Measurements from ENCODE around the gene KLHL15. TPM values are rescaled to one million over a fixed set of nuclear protein-coding genes. Genes with fewer than 3 reads are reported as not detected.
A peak's percentile ranks its signal among the peaks of the same experiment; 100 is the strongest.
"Not testable (repeated sequence)": the region's sequence is repeated elsewhere in the genome, so short reads cannot be mapped to it uniquely, and the experiment has no call there.

KLHL15 gene
- total RNA-seq, 4 donors from 2014 or later: 3.1 to 7.4 (median 5.5) TPM

GRCh38 chrX:23978491-23978890, 48.5 kb downstream of the KLHL15 start:
- Histone ChIP-seq H3K4me1 (no peaks in the 10 kb centered on the region), H3K36me3 (no peaks in the 10 kb centered on the region), H3K27ac (no peak overlapping the region), H3K9me3 (no peaks in the 10 kb centered on the region), H3K27me3 (no peaks in the 10 kb centered on the region), H3K4me3 (no peak overlapping the region)
- TF ChIP-seq POLR2A (IDR thresholded peaks at IDR 0.05) (no peak), CTCF (IDR thresholded peaks at IDR 0.05) (no peak)
- no peak for DNase-seq

- H3K36me3 ChIP-seq, DNase-seq, H3K9me3 ChIP-seq, H3K27me3 ChIP-seq, H3K4me1 ChIP-seq, H3K4me3 ChIP-seq, H3K27ac ChIP-seq: not testable (repeated sequence)
Observed at GRCh38 chrX:23965630-23966029, 61.4 kb downstream of the KLHL15 start.

GRCh38 chrX:23964191-23964590, 62.8 kb downstream of the KLHL15 start:
- no peak for DNase-seq
- TF ChIP-seq CTCF (IDR thresholded peaks at IDR 0.05) (no peak), POLR2A (IDR thresholded peaks at IDR 0.05) (no peak)
- no peak overlapping the region for H3K27ac ChIP-seq
- no peaks in the 10 kb centered on the region for H3K9me3 ChIP-seq
- no peaks in the 10 kb centered on the region for H3K27me3 ChIP-seq
- H3K4me3 ChIP-seq: no peak overlapping the region
- H3K36me3 ChIP-seq: no peaks in the 10 kb centered on the region
- H3K4me1 ChIP-seq: no peaks in the 10 kb centered on the region

GRCh38 chrX:23959781-23960180, 67.2 kb downstream of the KLHL15 start:
- DNase-seq: no peak
- no peak for TF ChIP-seq CTCF (IDR thresholded peaks at IDR 0.05)
- no peak for TF ChIP-seq POLR2A (IDR thresholded peaks at IDR 0.05)
- Histone ChIP-seq H3K36me3 (no peaks in the 10 kb centered on the region), H3K4me1 (no peaks in the 10 kb centered on the region), H3K27ac (no peak overlapping the region), H3K9me3 (no peaks in the 10 kb centered on the region), H3K27me3 (no peaks in the 10 kb centered on the region), H3K4me3 (no peak overlapping the region)

- TF ChIP-seq POLR2A (IDR thresholded peaks at IDR 0.05) (no peak), CTCF (IDR thresholded peaks at IDR 0.05) (no peak)
- Histone ChIP-seq H3K4me1 (no peaks in the 10 kb centered on the region), H3K4me3 (no peak overlapping the region), H3K27me3 (no peaks in the 10 kb centered on the region), H3K36me3 (no peaks in the 10 kb centered on the region), H3K27ac (no peak overlapping the region), H3K9me3 (no peaks in the 10 kb centered on the region)
- no peak for DNase-seq
Observed at GRCh38 chrX:23954396-23954795, 72.6 kb downstream of the KLHL15 start.

- H3K4me1 ChIP-seq: no peaks in the 10 kb centered on the region
- DNase-seq: no peak
- H3K36me3 ChIP-seq: no peaks in the 10 kb centered on the region
- H3K27me3 ChIP-seq: no peaks in the 10 kb centered on the region
- H3K4me3 ChIP-seq: no peak overlapping the region
- H3K9me3 ChIP-seq: no peaks in the 10 kb centered on the region
- peak overlapping the region in 1 of 4 donors; percentile 22 for H3K27ac ChIP-seq
- peak in 2 of 6 experiments; percentile 8 to 17 for TF ChIP-seq CTCF (IDR thresholded peaks at IDR 0.05)
- TF ChIP-seq POLR2A (IDR thresholded peaks at IDR 0.05): no peak
Observed at GRCh38 chrX:23953908-23954269, 73.1 kb downstream of the KLHL15 start.

Measured in Peyer's patch (tissue), 4 donors.